ENCODE measurements around the gene SLC25A15. TPM values are rescaled to one million over a fixed set of nuclear protein-coding genes. Genes with fewer than 3 reads are reported as not detected.

The SLC25A15 gene
- total and polyA plus RNA-seq, 2 experiments from 2014 or later, result 12.7 to 24.4 TPM

- 80 to 82% methylated on average over 6 of the region's 6 CpGs for WGBS, 2 experiments (ENCODE audit: low coverage in 1 of 2, low lambda C conversion rate in 2 of 2, missing lambda C conversion rate in 2 of 2)
- no peaks in the 10 kb centered on the region for H4K20me1 ChIP-seq (ENCODE audit: insufficient read depth)
- no peak overlapping the region for H3K4me3 ChIP-seq
- H2AFZ ChIP-seq, result no peak overlapping the region
- no peak overlapping the region for H3K27ac ChIP-seq
- H3K9me3 ChIP-seq (ENCODE audit: low read depth), result no peaks in the 10 kb centered on the region
- H3F3A ChIP-seq (ENCODE audit: insufficient read depth), result no peaks in the 10 kb centered on the region
- H3K4me2 ChIP-seq (ENCODE audit: unreplicated experiment), result no peak overlapping the region
- no peak for TF ChIP-seq EZH2phosphoT487 (IDR thresholded peaks at IDR 0.05; ENCODE audit: insufficient read depth, low read depth)
- no peak for TF ChIP-seq EZH2 (IDR thresholded peaks at IDR 0.05; ENCODE audit: insufficient read depth, poor library complexity, severe bottlenecking)
- no peak for DNase-seq
- peaks cover 6% of the 10 kb centered on the region; the same call in 1 of the 2 replicates for H3K36me3 ChIP-seq (ENCODE audit: low read depth)
- H3K9ac ChIP-seq, result no peak overlapping the region
- no peaks in the 10 kb centered on the region for H3K27me3 ChIP-seq (replicated peaks; ENCODE audit: insufficient read depth)
- no peaks in the 10 kb centered on the region for H3K9me2 ChIP-seq (ENCODE audit: insufficient read depth)
- no peaks in the 10 kb centered on the region for H3K79me2 ChIP-seq (ENCODE audit: insufficient read depth)
- no peaks in the 10 kb centered on the region for H3K4me1 ChIP-seq (ENCODE audit: insufficient read depth)
- in situ Hi-C loops (cut with MboI), result no loop called here
Observed at GRCh38 chr13:40801255-40802217, 12.1 kb downstream of the SLC25A15 start.

- Histone ChIP-seq H3F3A (ENCODE audit: insufficient read depth) (no peaks in the 10 kb centered on the region), H3K27ac (no peak overlapping the region), H3K79me2 (ENCODE audit: insufficient read depth) (no peaks in the 10 kb centered on the region), H3K9me3 (ENCODE audit: low read depth) (no peaks in the 10 kb centered on the region), H4K20me1 (ENCODE audit: insufficient read depth) (no peaks in the 10 kb centered on the region), H3K4me3 (no peak overlapping the region), H3K4me1 (ENCODE audit: insufficient read depth) (no peaks in the 10 kb centered on the region), H3K9me2 (ENCODE audit: insufficient read depth) (no peaks in the 10 kb centered on the region), H3K36me3 (ENCODE audit: low read depth) (peaks cover 8% of the 10 kb centered on the region; the same call in 1 of the 2 replicates), H3K4me2 (ENCODE audit: unreplicated experiment) (no peak overlapping the region), H3K9ac (no peak overlapping the region), H3K27me3 (replicated peaks; ENCODE audit: insufficient read depth) (no peaks in the 10 kb centered on the region), H2AFZ (no peak overlapping the region)
- in situ Hi-C loops (cut with MboI), result no loop called here
- TF ChIP-seq EZH2phosphoT487 (IDR thresholded peaks at IDR 0.05; ENCODE audit: insufficient read depth, low read depth) (no peak), EZH2 (IDR thresholded peaks at IDR 0.05; ENCODE audit: insufficient read depth, poor library complexity, severe bottlenecking) (no peak)
- 94 to 95% methylated on average over 5 of the region's 5 CpGs for WGBS, 2 experiments (ENCODE audit: low coverage in 1 of 2, low lambda C conversion rate in 2 of 2, missing lambda C conversion rate in 2 of 2)
- no peak for DNase-seq
Observed at GRCh38 chr13:40803316-40803715, 13.9 kb downstream of the SLC25A15 start.

- TF ChIP-seq EZH2phosphoT487 (IDR thresholded peaks at IDR 0.05; ENCODE audit: insufficient read depth, low read depth) (no peak), EZH2 (IDR thresholded peaks at IDR 0.05; ENCODE audit: insufficient read depth, poor library complexity, severe bottlenecking) (no peak)
- H3K27me3 ChIP-seq (replicated peaks; ENCODE audit: insufficient read depth), result no peaks in the 10 kb centered on the region
- H3K9ac ChIP-seq, result no peak overlapping the region
- no peaks in the 10 kb centered on the region for H3K9me3 ChIP-seq (ENCODE audit: low read depth)
- H3K36me3 ChIP-seq (ENCODE audit: low read depth), result peaks cover 8% of the 10 kb centered on the region; the same call in 1 of the 2 replicates
- H4K20me1 ChIP-seq (ENCODE audit: insufficient read depth), result no peaks in the 10 kb centered on the region
- no peaks in the 10 kb centered on the region for H3K79me2 ChIP-seq (ENCODE audit: insufficient read depth)
- H2AFZ ChIP-seq, result no peak overlapping the region
- no peaks in the 10 kb centered on the region for H3F3A ChIP-seq (ENCODE audit: insufficient read depth)
- H3K4me2 ChIP-seq (ENCODE audit: unreplicated experiment), result no peak overlapping the region
- in situ Hi-C loops (cut with MboI), result no loop called here
- 89 to 94% methylated on average over 1 of the region's 1 CpG for WGBS, 2 experiments (ENCODE audit: low coverage in 1 of 2, low lambda C conversion rate in 2 of 2, missing lambda C conversion rate in 2 of 2)
- no peaks in the 10 kb centered on the region for H3K9me2 ChIP-seq (ENCODE audit: insufficient read depth)
- no peak overlapping the region for H3K27ac ChIP-seq
- no peak overlapping the region for H3K4me3 ChIP-seq
- DNase-seq, result no peak
- no peaks in the 10 kb centered on the region for H3K4me1 ChIP-seq (ENCODE audit: insufficient read depth)
Observed at GRCh38 chr13:40806241-40806640, 16.8 kb downstream of the SLC25A15 start.

- Histone ChIP-seq H4K20me1 (ENCODE audit: insufficient read depth) (no peaks in the 10 kb centered on the region), H3K4me3 (no peak overlapping the region), H3K4me1 (ENCODE audit: insufficient read depth) (peaks cover 1% of the 10 kb centered on the region), H3F3A (ENCODE audit: insufficient read depth) (no peaks in the 10 kb centered on the region), H2AFZ (no peak overlapping the region), H3K79me2 (ENCODE audit: insufficient read depth) (no peaks in the 10 kb centered on the region), H3K36me3 (ENCODE audit: low read depth) (peaks cover 8% of the 10 kb centered on the region; the same call in 1 of the 2 replicates), H3K9me2 (ENCODE audit: insufficient read depth) (no peaks in the 10 kb centered on the region), H3K27ac (no peak overlapping the region), H3K4me2 (ENCODE audit: unreplicated experiment) (no peak overlapping the region), H3K9me3 (ENCODE audit: low read depth) (no peaks in the 10 kb centered on the region), H3K9ac (no peak overlapping the region), H3K27me3 (replicated peaks; ENCODE audit: insufficient read depth) (no peaks in the 10 kb centered on the region)
- 95 to 96% methylated on average over 5 of the region's 5 CpGs for WGBS, 2 experiments (ENCODE audit: low coverage in 1 of 2, low lambda C conversion rate in 2 of 2, missing lambda C conversion rate in 2 of 2)
- TF ChIP-seq EZH2 (IDR thresholded peaks at IDR 0.05; ENCODE audit: insufficient read depth, poor library complexity, severe bottlenecking) (no peak), EZH2phosphoT487 (IDR thresholded peaks at IDR 0.05; ENCODE audit: insufficient read depth, low read depth) (no peak)
- in situ Hi-C loops (cut with MboI), result no loop called here
- no peak for DNase-seq
Observed at GRCh38 chr13:40809471-40809870, 20.1 kb downstream of the SLC25A15 start.

Data from GM23248 (cell line).